Measurements from ENCODE around the gene FLVCR2.

DNA sequence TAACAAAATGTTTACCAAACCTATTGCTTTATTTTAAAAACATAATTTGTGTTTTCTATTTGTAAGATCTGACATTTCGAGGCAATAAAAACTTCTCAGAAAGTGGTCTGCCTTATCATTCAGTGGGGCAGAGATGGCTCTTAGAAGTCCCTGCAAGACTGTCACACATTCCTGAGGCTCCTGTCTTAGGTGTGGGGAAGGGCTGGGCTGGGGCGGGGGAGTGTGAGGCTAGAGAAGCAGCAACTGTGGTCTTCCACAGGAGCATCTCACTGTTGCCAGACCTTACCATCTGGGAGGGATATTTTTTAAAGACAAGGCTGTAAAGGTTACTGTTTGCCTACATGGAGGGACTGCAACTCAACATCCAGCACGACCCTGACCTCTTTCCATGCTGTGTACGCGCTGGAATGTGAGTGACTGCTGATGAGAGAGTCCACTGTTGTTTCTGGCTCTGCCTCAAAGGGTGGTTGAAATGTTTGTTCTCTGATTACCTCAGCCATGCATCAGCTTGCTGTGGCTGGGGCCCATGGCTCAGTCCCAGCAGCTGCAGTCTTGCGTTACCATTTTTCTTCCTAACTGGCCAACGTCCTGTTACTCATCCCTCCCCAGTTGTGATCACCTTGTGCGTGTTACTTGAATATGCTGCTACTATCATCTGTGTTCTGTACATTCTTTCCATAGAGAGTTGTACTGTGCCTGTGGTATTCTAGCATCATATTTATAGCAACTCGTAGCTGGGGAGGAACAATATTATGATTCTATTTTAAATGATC lies 69.8 kb downstream of the FLVCR2 start:
- TF ChIP-seq, protein P1, sequence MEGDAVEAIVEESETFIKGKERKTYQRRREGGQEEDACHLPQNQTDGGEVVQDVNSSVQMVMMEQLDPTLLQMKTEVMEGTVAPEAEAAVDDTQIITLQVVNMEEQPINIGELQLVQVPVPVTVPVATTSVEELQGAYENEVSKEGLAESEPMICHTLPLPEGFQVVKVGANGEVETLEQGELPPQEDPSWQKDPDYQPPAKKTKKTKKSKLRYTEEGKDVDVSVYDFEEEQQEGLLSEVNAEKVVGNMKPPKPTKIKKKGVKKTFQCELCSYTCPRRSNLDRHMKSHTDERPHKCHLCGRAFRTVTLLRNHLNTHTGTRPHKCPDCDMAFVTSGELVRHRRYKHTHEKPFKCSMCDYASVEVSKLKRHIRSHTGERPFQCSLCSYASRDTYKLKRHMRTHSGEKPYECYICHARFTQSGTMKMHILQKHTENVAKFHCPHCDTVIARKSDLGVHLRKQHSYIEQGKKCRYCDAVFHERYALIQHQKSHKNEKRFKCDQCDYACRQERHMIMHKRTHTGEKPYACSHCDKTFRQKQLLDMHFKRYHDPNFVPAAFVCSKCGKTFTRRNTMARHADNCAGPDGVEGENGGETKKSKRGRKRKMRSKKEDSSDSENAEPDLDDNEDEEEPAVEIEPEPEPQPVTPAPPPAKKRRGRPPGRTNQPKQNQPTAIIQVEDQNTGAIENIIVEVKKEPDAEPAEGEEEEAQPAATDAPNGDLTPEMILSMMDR (IDR thresholded peaks at IDR 0.05), result no peak
- no peak for TF ChIP-seq POLR2A (IDR thresholded peaks at IDR 0.05)
